Hindlimb muscle (tissue), 1 donor: ENCODE data around the gene CAPN12. TPM values are rescaled to one million over a fixed set of nuclear protein-coding genes. Genes with fewer than 3 reads are reported as not detected.

Experiments used
- DNase-seq: peaks from one replicate; pipeline ENCODE4 v3.0.0-alpha.2; 2013
- polyA plus RNA-seq: library from polyadenylated mRNA; unstranded; fragments of 120-200 nt; gene quantifications from one replicate; pipeline ENCODE4 v1.2.1, GENCODE V29; 2013; ENCODE audit not compliant: insufficient read length

The CAPN12 gene
- polyA plus RNA-seq, 1 donor, result 3.4 TPM

GRCh38 chr19:38695317-38695683 lies 49.0 kb downstream of the CAPN12 start:
- no peak for DNase-seq

- DNase-seq, result no peak
Measured at GRCh38 chr19:38693380-38694223, 50.7 kb downstream of the CAPN12 start.

GRCh38 chr19:38692458-38693379 lies 51.6 kb downstream of the CAPN12 start:
- no peak for DNase-seq

- no peak for DNase-seq
Measured at GRCh38 chr19:38691938-38692457, 52.3 kb downstream of the CAPN12 start.

GRCh38 chr19:38690832-38691231 lies 53.4 kb downstream of the CAPN12 start:
- DNase-seq, result no peak

GRCh38 chr19:38690146-38690545 lies 54.1 kb downstream of the CAPN12 start:
- no peak for DNase-seq

GRCh38 chr19:38687837-38688378 lies 56.4 kb downstream of the CAPN12 start:
- DNase-seq, result no peak

- DNase-seq, result no peak
Measured at GRCh38 chr19:38686530-38686888, 57.8 kb downstream of the CAPN12 start.

- no peak for DNase-seq
Measured at GRCh38 chr19:38685666-38686529, 58.4 kb downstream of the CAPN12 start.

- DNase-seq, result no peak
Measured at GRCh38 chr19:38684862-38685665, 59.2 kb downstream of the CAPN12 start.

GRCh38 chr19:38684078-38684861 lies 60.0 kb downstream of the CAPN12 start:
- DNase-seq, result no peak

GRCh38 chr19:38683393-38684077 lies 60.7 kb downstream of the CAPN12 start:
- DNase-seq, result no peak

GRCh38 chr19:38682872-38683392 lies 61.3 kb downstream of the CAPN12 start:
- DNase-seq, result no peak

- no peak for DNase-seq
Measured at GRCh38 chr19:38682195-38682867, 61.9 kb downstream of the CAPN12 start.
